Measurements from ENCODE around the gene NME4. TPM values are rescaled to one million over a fixed set of nuclear protein-coding genes. Genes with fewer than 3 reads are reported as not detected.

The NME4 gene
- total RNA-seq, 1 experiment from 2014 or later: 140 TPM

DNA sequence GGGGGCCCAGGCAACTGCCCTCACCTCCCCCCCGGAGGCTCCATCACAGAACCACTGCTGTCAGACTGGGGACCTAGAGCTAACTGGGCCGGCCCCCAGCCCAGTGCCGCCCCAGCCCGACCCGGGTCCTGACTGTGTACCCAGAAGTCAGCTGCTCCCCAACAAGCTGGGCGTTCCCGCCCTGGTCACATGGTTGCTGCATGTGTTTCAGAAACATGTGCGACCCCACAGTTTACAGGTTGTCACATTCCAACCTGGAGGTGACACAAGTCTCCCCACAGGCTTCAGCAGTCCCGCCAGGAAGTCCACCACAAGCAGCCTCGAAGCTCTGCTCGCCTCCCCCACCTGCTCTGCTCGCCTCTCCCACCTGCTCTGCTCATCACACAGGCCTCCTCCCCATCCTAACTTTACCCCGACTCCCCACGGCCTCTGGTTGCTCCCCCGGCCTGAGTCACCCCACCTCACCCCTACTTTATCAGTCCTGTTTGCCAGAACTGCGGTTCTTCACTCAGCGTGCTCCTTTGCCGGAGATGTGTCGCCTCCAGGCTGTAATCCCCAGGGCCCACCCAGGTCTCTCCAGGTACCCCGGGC lies 27.6 kb upstream of the NME4 start:
- H3K4me1 ChIP-seq: no peaks in the 10 kb centered on the region
- no peaks in the 10 kb centered on the region for H3K9me3 Mint-ChIP-seq (ENCODE audit: unreplicated experiment)
- no peaks in the 10 kb centered on the region for H3K27me3 ChIP-seq (replicated peaks; ENCODE audit: control insufficient read depth, insufficient read depth, low read length)
- no peaks in the 10 kb centered on the region for H3K9me3 ChIP-seq
- DNase-seq: no peak
- ChIA-PET CTCF (no interaction called here), POLR2A (no interaction called here)
- no peak overlapping the region for H3K4me3 ChIP-seq (ENCODE audit: low read depth, low read length)
- no TSS peak for BruUV-seq (replicated peaks)
- TF ChIP-seq, protein P1, sequence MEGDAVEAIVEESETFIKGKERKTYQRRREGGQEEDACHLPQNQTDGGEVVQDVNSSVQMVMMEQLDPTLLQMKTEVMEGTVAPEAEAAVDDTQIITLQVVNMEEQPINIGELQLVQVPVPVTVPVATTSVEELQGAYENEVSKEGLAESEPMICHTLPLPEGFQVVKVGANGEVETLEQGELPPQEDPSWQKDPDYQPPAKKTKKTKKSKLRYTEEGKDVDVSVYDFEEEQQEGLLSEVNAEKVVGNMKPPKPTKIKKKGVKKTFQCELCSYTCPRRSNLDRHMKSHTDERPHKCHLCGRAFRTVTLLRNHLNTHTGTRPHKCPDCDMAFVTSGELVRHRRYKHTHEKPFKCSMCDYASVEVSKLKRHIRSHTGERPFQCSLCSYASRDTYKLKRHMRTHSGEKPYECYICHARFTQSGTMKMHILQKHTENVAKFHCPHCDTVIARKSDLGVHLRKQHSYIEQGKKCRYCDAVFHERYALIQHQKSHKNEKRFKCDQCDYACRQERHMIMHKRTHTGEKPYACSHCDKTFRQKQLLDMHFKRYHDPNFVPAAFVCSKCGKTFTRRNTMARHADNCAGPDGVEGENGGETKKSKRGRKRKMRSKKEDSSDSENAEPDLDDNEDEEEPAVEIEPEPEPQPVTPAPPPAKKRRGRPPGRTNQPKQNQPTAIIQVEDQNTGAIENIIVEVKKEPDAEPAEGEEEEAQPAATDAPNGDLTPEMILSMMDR (IDR thresholded peaks at IDR 0.05; ENCODE audit: insufficient read depth in 1 of 2, low read depth in 1 of 2, low read length in 1 of 2, severe bottlenecking in 1 of 2, unreplicated experiment in 1 of 2): no peak
- intact Hi-C loops (cut with micrococcal nuclease; ENCODE audit: unreplicated experiment): no loop called here
- peaks cover 42% of the 10 kb centered on the region for H3K36me3 Mint-ChIP-seq (ENCODE audit: insufficient read depth, unreplicated experiment)
- peaks cover 2% of the 10 kb centered on the region for H3K36me3 ChIP-seq (ENCODE audit: control insufficient read depth, insufficient read depth, low read length)
- H3K27me3 Mint-ChIP-seq (ENCODE audit: insufficient read depth, unreplicated experiment): no peaks in the 10 kb centered on the region
- peak overlapping the region; percentile 91 for H3K4me3 Mint-ChIP-seq (ENCODE audit: unreplicated experiment)
- no peak overlapping the region for H3K27ac Mint-ChIP-seq (ENCODE audit: unreplicated experiment)
- no peaks in the 10 kb centered on the region for H3K4me1 Mint-ChIP-seq (ENCODE audit: low read depth, unreplicated experiment)

DNA sequence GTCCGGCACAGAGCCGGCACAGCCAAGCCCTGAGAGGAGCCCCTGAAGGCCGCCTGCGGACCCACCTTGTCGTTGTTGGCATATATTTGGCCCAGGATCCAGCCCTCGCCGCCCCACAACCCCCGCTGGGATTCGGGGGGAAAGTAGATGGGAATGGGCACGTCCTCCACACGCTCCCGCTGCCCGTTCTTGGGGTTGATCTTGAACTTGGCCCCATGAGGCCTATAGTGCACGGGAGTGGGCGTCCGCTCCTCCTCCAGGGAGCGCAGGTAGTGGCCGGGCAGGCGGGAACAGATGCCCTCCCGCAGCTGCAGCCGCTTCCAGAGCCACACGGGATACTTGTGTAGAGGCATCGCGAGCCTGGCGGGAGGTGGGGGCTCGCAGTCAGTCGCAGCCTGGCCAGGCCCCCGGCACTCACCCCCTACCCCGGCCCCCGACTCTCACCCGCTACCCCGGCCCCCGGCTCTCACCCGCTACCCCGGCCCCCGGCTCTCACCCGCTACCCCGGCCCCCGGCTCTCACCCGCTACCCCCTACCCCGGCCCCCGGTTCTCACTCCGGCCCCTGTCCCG lies 27.0 kb upstream of the NME4 start:
- Mint-ChIP-seq H3K4me1 (ENCODE audit: low read depth, unreplicated experiment) (no peaks in the 10 kb centered on the region), H3K27me3 (ENCODE audit: insufficient read depth, unreplicated experiment) (no peaks in the 10 kb centered on the region), H3K36me3 (ENCODE audit: insufficient read depth, unreplicated experiment) (peaks cover 42% of the 10 kb centered on the region), H3K9me3 (ENCODE audit: unreplicated experiment) (no peaks in the 10 kb centered on the region), H3K27ac (ENCODE audit: unreplicated experiment) (peak overlapping the region; percentile 96), H3K4me3 (ENCODE audit: unreplicated experiment) (peak overlapping the region; percentile 91)
- H3K4me3 ChIP-seq (ENCODE audit: low read depth, low read length): peak overlapping the region; percentile 38
- no peaks in the 10 kb centered on the region for H3K27me3 ChIP-seq (replicated peaks; ENCODE audit: control insufficient read depth, insufficient read depth, low read length)
- BruUV-seq (replicated peaks): no TSS peak
- TF ChIP-seq, protein P1 (IDR thresholded peaks at IDR 0.05; ENCODE audit: insufficient read depth in 1 of 2, low read depth in 1 of 2, low read length in 1 of 2, severe bottlenecking in 1 of 2, unreplicated experiment in 1 of 2): no peak
- H3K4me1 ChIP-seq: no peaks in the 10 kb centered on the region
- ChIA-PET CTCF (interaction anchor here (1.0 to 1.4 kb wide), 2 partner anchors 8 to 17 kb away, joined by 4 to 6 read pairs; partner anchors contain the start of gene AXIN1), POLR2A (interaction anchor here (0.5 to 0.8 kb wide), 3 partner anchors 17 to 1123 kb away, joined by 3 to 5 read pairs (median 3); no protein-coding TSS in a partner anchor)
- intact Hi-C loops (cut with micrococcal nuclease; ENCODE audit: unreplicated experiment): no loop called here
- H3K36me3 ChIP-seq (ENCODE audit: control insufficient read depth, insufficient read depth, low read length): peaks cover 2% of the 10 kb centered on the region
- no peak for DNase-seq
- no peaks in the 10 kb centered on the region for H3K9me3 ChIP-seq

DNA sequence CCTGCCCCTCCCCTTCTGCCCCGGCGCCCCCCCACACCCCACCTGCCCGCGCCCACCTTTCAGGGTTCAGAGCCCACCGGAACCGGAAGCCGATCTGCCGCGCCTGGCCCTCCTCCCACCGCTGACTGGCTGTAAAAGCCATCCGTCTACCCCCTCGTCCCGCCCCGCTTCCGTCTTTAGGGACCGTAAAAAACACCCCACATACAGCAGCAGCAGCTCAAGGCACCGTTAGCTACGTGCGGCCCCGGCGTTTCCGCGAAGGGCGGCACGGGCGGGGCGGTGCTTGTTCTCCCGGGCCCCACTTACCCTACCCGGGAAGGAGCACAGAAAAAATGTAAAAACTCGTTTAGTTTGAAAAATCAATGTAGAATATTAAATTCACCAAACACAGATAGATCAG lies 26.6 kb upstream of the NME4 start, which contains the start of gene MRPL28:
TSS of gene MRPL28 (minus strand) at position 96 of the 400 bp plus-strand sequence. CDS start 320 bp downstream, outside the sequence.
- no TSS peak for BruUV-seq (replicated peaks)
- Histone ChIP-seq H3K27me3 (replicated peaks; ENCODE audit: control insufficient read depth, insufficient read depth, low read length) (no peaks in the 10 kb centered on the region), H3K9me3 (no peaks in the 10 kb centered on the region), H3K36me3 (ENCODE audit: control insufficient read depth, insufficient read depth, low read length) (peaks cover 2% of the 10 kb centered on the region), H3K4me3 (ENCODE audit: low read depth, low read length) (peak within 1 kb of the TSS; percentile 38), H3K4me1 (no peaks in the 10 kb centered on the region)
- Mint-ChIP-seq H3K27me3 (ENCODE audit: insufficient read depth, unreplicated experiment) (no peaks in the 10 kb centered on the region), H3K4me3 (ENCODE audit: unreplicated experiment) (peak within 1 kb of the TSS; percentile 91), H3K4me1 (ENCODE audit: low read depth, unreplicated experiment) (no peaks in the 10 kb centered on the region), H3K9me3 (ENCODE audit: unreplicated experiment) (no peaks in the 10 kb centered on the region), H3K36me3 (ENCODE audit: insufficient read depth, unreplicated experiment) (peaks cover 42% of the 10 kb centered on the region), H3K27ac (ENCODE audit: unreplicated experiment) (peak within 1 kb of the TSS; percentile 96)
- CTCF ChIA-PET: interaction anchor here (0.8 to 1.4 kb wide), 4 partner anchors 8 to 263 kb away, joined by 3 to 6 read pairs (median 4); partner anchors contain the start of gene AXIN1
- DNase-seq: peak; percentile 92 to 93
- intact Hi-C loops (cut with micrococcal nuclease; ENCODE audit: unreplicated experiment): no loop called here
- TF ChIP-seq, protein P1 (IDR thresholded peaks at IDR 0.05; ENCODE audit: insufficient read depth in 1 of 2, low read depth in 1 of 2, low read length in 1 of 2, severe bottlenecking in 1 of 2, unreplicated experiment in 1 of 2): no peak
- POLR2A ChIA-PET: interaction anchor here (0.5 to 0.8 kb wide), 4 partner anchors 17 to 1122 kb away, joined by 3 to 5 read pairs (median 4); no protein-coding TSS in a partner anchor

Measured in Caco-2 (cell line).